ENCODE measurements around the gene TPH2. TPM values are rescaled to one million over a fixed set of nuclear protein-coding genes. Genes with fewer than 3 reads are reported as not detected.

Gene TPH2
- total and polyA plus RNA-seq, 2 of the 4 experiments (the other 2 are of a cell fraction), result not detected

- no peak overlapping the region for H3K23ac ChIP-seq (ENCODE audit: low read depth, low read length)
- no peak overlapping the region for H3K4me2 ChIP-seq (ENCODE audit: low read depth, low read length)
- BruUV-seq (replicated peaks), result no TSS peak
- no peaks in the 10 kb centered on the region for H3K36me3 ChIP-seq (ENCODE audit: control insufficient read depth, insufficient read depth, low read length)
- dilution Hi-C loops (cut with HindIII; ENCODE audit: low sequenced_read_pairs, unreplicated experiment), result no loop called here
- no peak overlapping the region for H3K4ac ChIP-seq (ENCODE audit: low read depth, low read length)
- H2AK9ac ChIP-seq (replicated peaks; ENCODE audit: low read depth, low read length, poor library complexity), result no peak overlapping the region
- H2BK15ac ChIP-seq (ENCODE audit: low read depth, low read length), result no peak overlapping the region
- no peak overlapping the region for H4K5ac ChIP-seq (ENCODE audit: low read depth, low read length)
- H3K27ac ChIP-seq (ENCODE audit: insufficient read depth, low read length), result no peak overlapping the region
- no peak overlapping the region for H3K18ac ChIP-seq (ENCODE audit: low read depth, low read length)
- no peaks in the 10 kb centered on the region for H3K4me1 ChIP-seq (ENCODE audit: control insufficient read depth, insufficient read depth, low read length)
- ChIA-PET POLR2A (ENCODE audit: unreplicated experiment) (no interaction called here), CTCF (interaction anchor here (1.2 kb wide), 1 partner anchor 19 kb away, joined by 3 read pairs; no protein-coding TSS in a partner anchor)
- H3K9ac ChIP-seq (ENCODE audit: low read depth, low read length), result no peak overlapping the region
- no peaks in the 10 kb centered on the region for H3K9me3 ChIP-seq (ENCODE audit: control insufficient read depth, insufficient read depth, low read length)
- H4K20me1 ChIP-seq (ENCODE audit: insufficient read depth, low read length), result no peaks in the 10 kb centered on the region
- H2BK120ac ChIP-seq (ENCODE audit: low read depth, low read length), result no peak overlapping the region
- H3K14ac ChIP-seq (replicated peaks; ENCODE audit: low read depth, low read length), result no peak overlapping the region
- H3K9me1 ChIP-seq (ENCODE audit: insufficient read depth, low read length), result no peaks in the 10 kb centered on the region
- TF ChIP-seq BHLHE40 (IDR thresholded peaks at IDR 0.05; ENCODE audit: low read depth, low read length) (no peak), NFE2L2 (IDR thresholded peaks at IDR 0.05; ENCODE audit: low read depth, low read length) (no peak), MAZ (IDR thresholded peaks at IDR 0.05; ENCODE audit: borderline replicate concordance, low read depth, low read length) (no peak), ELK1 (IDR thresholded peaks at IDR 0.05; ENCODE audit: borderline replicate concordance, low read depth, low read length) (no peak), USF2 (IDR thresholded peaks at IDR 0.05; ENCODE audit: low read depth, low read length) (no peak), SMC3 (IDR thresholded peaks at IDR 0.05; ENCODE audit: low read depth, low read length) (no peak), MXI1 (IDR thresholded peaks at IDR 0.05; ENCODE audit: borderline replicate concordance, low read depth, low read length) (no peak), CTCF (conservative IDR thresholded peaks at IDR 0.05; ENCODE audit: low read depth, low read length) (no peak), CHD1 (IDR thresholded peaks at IDR 0.05; ENCODE audit: low read depth, low read length) (no peak), RAD21 (IDR thresholded peaks at IDR 0.05; ENCODE audit: low read length) (no peak), RFX5 (IDR thresholded peaks at IDR 0.05; ENCODE audit: low read depth, low read length) (no peak), POLR2A (IDR thresholded peaks at IDR 0.05; ENCODE audit: low read depth, low read length) (no peak), RCOR1 (IDR thresholded peaks at IDR 0.05; ENCODE audit: insufficient replicate concordance, low read length) (no peak), MAFK (IDR thresholded peaks at IDR 0.05; ENCODE audit: low read depth, low read length) (no peak), FOS (IDR thresholded peaks at IDR 0.05; ENCODE audit: low read depth, low read length) (no peak), CEBPB (IDR thresholded peaks at IDR 0.05; ENCODE audit: low read depth, low read length) (no peak)
- no peak overlapping the region for H2BK20ac ChIP-seq (ENCODE audit: low read depth, low read length)
- no peak overlapping the region for H3K4me3 ChIP-seq (ENCODE audit: insufficient read depth, low read depth, low read length)
- H3K56ac ChIP-seq (ENCODE audit: extremely low read depth, insufficient read depth, low read length), result no peak overlapping the region
- no peak overlapping the region for H4K8ac ChIP-seq (ENCODE audit: low read depth in 2 of 2, low read length in 2 of 2)
- H4K91ac ChIP-seq (ENCODE audit: insufficient read depth, low read depth, low read length), result no peak overlapping the region
- intact Hi-C loops (cut with micrococcal nuclease), result no loop called here
- no peak for ATAC-seq (ENCODE audit: low read depth)
- no peak overlapping the region for H2BK5ac ChIP-seq (ENCODE audit: low read depth, low read length, poor library complexity, severe bottlenecking)
- no peaks in the 10 kb centered on the region for H3K79me1 ChIP-seq (ENCODE audit: low read depth in 1 of 2, low read length in 2 of 2)
- in situ Hi-C loops (cut with MboI; ENCODE audit: low sequenced_read_pairs), result no loop called here
- no peak overlapping the region for H2AK5ac ChIP-seq (ENCODE audit: low read depth, low read length)
- no peak overlapping the region for H2AFZ ChIP-seq (replicated peaks; ENCODE audit: low read length, poor library complexity)
- no peak for DNase-seq
- H3K27me3 ChIP-seq (ENCODE audit: control insufficient read depth, insufficient read depth, low read length), result peaks cover 4% of the 10 kb centered on the region; the same call in 1 of the 2 replicates
- no CpG with 5 or more reads among the region's 1 CpG for WGBS, 2 experiments (ENCODE audit: extremely low coverage in 2 of 2, insufficient read length in 1 of 2)
Measured at GRCh38 chr12:72036393-72036792, 97.7 kb downstream of the TPH2 start.
